ENCODE measurements around the gene KRTAP15-1. TPM values are rescaled to one million over a fixed set of nuclear protein-coding genes. Genes with fewer than 3 reads are reported as not detected.

The KRTAP15-1 gene
- total RNA-seq, 4 donors from 2014 or later = not detected

- in situ Hi-C loops (cut with MboI; ENCODE audit: low sequenced_read_pairs in 4 of 4) = no loop called here
- DNase-seq (no peak), ATAC-seq (no peak)
- no peaks in the 10 kb centered on the region for H3K9me3 ChIP-seq
- H3K27ac ChIP-seq = no peak overlapping the region
- TF ChIP-seq CTCF (IDR thresholded peaks at IDR 0.05 in 4 of 5, conservative IDR thresholded peaks at IDR 0.05 in 1 of 5) (no peak), POLR2A (IDR thresholded peaks at IDR 0.05) (no peak)
- no peak overlapping the region for H3K4me3 ChIP-seq
- no peaks in the 10 kb centered on the region for H3K4me1 ChIP-seq
- no peaks in the 10 kb centered on the region for H3K36me3 ChIP-seq
- intact Hi-C loops (cut with DNase I; ENCODE audit: low total_unique reads) = no loop called here
- no peaks in the 10 kb centered on the region for H3K27me3 ChIP-seq
Measured at GRCh38 chr21:30447056-30447455, 7.0 kb downstream of the KRTAP15-1 start.

GRCh38 chr21:30448514-30448913 is 8.4 kb downstream of the KRTAP15-1 start:
- Histone ChIP-seq H3K27ac (no peak overlapping the region), H3K9me3 (no peaks in the 10 kb centered on the region), H3K4me3 (no peak overlapping the region), H3K36me3 (no peaks in the 10 kb centered on the region), H3K27me3 (no peaks in the 10 kb centered on the region), H3K4me1 (no peaks in the 10 kb centered on the region)
- DNase-seq (no peak), ATAC-seq (no peak)
- in situ Hi-C loops (cut with MboI; ENCODE audit: low sequenced_read_pairs in 4 of 4) = no loop called here
- no peak for TF ChIP-seq CTCF (IDR thresholded peaks at IDR 0.05 in 4 of 5, conservative IDR thresholded peaks at IDR 0.05 in 1 of 5)
- TF ChIP-seq POLR2A (IDR thresholded peaks at IDR 0.05) = no peak
- intact Hi-C loops (cut with DNase I; ENCODE audit: low total_unique reads) = no loop called here

GRCh38 chr21:30463713-30464112 is 23.6 kb downstream of the KRTAP15-1 start:
- intact Hi-C loops (cut with DNase I; ENCODE audit: low total_unique reads) = no loop called here
- no peaks in the 10 kb centered on the region for H3K4me1 ChIP-seq
- no peak overlapping the region for H3K27ac ChIP-seq
- no peaks in the 10 kb centered on the region for H3K27me3 ChIP-seq
- ATAC-seq (no peak), DNase-seq (no peak)
- TF ChIP-seq CTCF (IDR thresholded peaks at IDR 0.05 in 4 of 5, conservative IDR thresholded peaks at IDR 0.05 in 1 of 5) (no peak), POLR2A (IDR thresholded peaks at IDR 0.05) (no peak)
- H3K4me3 ChIP-seq = no peak overlapping the region
- in situ Hi-C loops (cut with MboI; ENCODE audit: low sequenced_read_pairs in 4 of 4) = loop anchor here in 1 of 4 donors (10.0 kb wide), 1 partner anchor 59 kb away; no protein-coding TSS in a partner anchor
- no peaks in the 10 kb centered on the region for H3K9me3 ChIP-seq
- no peaks in the 10 kb centered on the region for H3K36me3 ChIP-seq

- TF ChIP-seq CTCF (IDR thresholded peaks at IDR 0.05 in 4 of 5, conservative IDR thresholded peaks at IDR 0.05 in 1 of 5) (no peak), POLR2A (IDR thresholded peaks at IDR 0.05) (no peak)
- H3K36me3 ChIP-seq = no peaks in the 10 kb centered on the region
- ATAC-seq (no peak), DNase-seq (no peak)
- no peaks in the 10 kb centered on the region for H3K9me3 ChIP-seq
- H3K4me1 ChIP-seq = no peaks in the 10 kb centered on the region
- H3K4me3 ChIP-seq = no peak overlapping the region
- intact Hi-C loops (cut with DNase I; ENCODE audit: low total_unique reads) (no loop called here), in situ Hi-C loops (cut with MboI; ENCODE audit: low sequenced_read_pairs in 4 of 4) (loop anchor here in 1 of 4 donors (10.0 kb wide), 1 partner anchor 64 kb away; no protein-coding TSS in a partner anchor)
- H3K27ac ChIP-seq = no peak overlapping the region
- H3K27me3 ChIP-seq = no peaks in the 10 kb centered on the region
Measured at GRCh38 chr21:30468900-30469714, 29.0 kb downstream of the KRTAP15-1 start.

All from gastrocnemius medialis (tissue), 4 donors.